Measurements from ENCODE around the gene SCARB1.

Gene SCARB1

DNA sequence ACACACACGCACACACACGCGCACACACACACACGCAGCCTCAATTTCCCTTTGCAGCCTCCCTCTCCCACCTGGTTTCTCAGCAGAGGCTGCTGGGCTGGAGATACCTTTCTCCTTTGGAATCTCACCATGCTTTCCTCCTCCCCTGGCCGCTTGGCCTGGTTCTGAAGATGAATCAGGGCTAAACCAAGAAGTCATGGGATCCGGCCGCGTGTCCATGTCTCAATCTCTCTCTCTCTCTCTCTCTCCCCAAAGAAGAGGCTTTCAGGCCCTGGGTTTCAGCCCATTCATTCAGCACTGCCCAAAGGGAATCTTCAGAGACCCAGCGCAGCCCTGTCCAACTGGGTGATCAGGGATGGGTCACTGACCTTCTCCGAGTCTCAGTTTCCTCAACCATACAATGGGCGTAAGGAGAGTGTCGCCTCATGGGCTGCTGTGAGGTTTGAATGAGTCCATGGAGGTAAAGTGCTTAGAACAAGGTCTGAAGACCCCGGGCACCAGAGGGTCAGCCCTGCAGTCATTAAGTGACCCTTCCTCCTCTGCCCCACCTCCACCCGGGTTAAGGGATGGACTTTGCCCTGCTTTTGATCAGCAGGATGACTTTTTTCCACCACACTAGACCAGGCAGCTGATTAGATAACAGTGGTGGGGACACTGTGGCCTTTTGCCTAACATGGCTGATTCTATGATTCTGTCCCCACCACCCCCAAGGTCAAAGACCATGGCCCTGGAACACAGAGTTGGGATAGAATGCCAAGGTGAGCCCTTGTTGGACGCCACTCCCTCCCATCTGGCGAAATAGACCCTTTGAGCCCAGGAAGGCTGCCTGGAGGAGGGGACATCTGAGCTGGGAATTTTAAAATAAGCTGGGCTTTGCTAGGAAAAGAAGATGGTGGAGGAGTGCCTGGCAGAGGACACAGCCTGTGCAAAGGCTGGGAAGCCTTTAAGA is 42.1 kb downstream of the SCARB1 start:
- peak in 2 of 4 experiments; percentile 23 to 39 for DNase-seq

DNA sequence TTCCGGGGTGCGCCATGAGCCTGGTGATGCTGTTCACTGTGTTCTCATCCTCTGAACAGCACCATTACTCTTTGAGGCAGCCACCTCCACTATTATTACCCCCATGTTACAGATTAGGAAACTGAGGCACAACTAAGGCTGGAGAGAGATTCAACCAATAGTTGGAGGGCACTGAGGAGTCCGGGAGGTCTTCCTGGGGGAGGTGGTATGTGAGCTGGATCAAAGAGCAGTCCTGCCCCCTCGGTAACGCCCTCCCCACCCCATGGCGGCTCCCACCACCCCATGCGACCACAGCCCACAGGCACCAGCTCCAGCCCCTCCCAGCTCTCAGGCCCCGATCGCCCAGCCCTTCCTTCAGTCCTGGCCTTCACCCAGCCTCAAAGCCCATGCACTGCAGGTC is 43.5 kb downstream of the SCARB1 start:
- no peak for DNase-seq

DNA sequence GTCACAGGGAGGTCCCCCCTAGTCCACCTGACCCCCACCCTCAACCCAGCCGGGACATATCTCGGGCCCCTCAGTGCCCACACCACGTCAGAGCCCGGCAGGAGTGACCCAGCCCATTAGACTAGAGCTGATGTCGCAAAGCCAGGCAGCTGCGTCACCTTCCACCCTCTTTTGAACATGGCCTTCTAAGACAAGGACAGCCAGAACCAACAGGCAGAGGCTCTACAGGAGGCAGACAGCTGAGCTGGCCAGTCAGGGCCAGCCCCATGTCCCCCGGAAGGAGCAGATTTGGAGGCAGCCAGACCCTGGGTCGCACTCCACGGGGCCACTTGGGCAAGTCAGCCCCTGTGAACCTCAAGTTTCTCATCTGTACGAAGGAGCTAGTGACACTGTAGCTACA is 44.1 kb downstream of the SCARB1 start:
- DNase-seq = no peak

DNA sequence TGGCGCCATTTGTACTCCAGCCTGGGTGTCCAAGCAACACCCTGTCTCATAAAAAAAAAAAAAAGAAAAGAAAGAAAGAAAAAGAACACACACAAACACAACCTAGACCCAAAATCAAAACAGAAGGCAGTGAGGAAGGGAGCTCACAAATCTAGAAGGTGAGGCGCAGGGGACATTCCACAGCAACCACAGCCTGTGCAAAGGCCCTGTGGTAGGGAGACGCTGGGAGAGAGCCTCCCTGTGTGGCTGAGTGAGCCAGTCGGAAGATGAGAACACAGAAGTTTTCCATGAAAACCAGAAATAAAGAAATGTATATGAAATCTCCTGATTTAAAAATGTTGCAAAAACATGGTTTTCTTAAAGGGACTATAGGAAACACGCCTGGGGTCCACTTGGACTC is 44.6 kb downstream of the SCARB1 start:
- no peak for DNase-seq

DNA sequence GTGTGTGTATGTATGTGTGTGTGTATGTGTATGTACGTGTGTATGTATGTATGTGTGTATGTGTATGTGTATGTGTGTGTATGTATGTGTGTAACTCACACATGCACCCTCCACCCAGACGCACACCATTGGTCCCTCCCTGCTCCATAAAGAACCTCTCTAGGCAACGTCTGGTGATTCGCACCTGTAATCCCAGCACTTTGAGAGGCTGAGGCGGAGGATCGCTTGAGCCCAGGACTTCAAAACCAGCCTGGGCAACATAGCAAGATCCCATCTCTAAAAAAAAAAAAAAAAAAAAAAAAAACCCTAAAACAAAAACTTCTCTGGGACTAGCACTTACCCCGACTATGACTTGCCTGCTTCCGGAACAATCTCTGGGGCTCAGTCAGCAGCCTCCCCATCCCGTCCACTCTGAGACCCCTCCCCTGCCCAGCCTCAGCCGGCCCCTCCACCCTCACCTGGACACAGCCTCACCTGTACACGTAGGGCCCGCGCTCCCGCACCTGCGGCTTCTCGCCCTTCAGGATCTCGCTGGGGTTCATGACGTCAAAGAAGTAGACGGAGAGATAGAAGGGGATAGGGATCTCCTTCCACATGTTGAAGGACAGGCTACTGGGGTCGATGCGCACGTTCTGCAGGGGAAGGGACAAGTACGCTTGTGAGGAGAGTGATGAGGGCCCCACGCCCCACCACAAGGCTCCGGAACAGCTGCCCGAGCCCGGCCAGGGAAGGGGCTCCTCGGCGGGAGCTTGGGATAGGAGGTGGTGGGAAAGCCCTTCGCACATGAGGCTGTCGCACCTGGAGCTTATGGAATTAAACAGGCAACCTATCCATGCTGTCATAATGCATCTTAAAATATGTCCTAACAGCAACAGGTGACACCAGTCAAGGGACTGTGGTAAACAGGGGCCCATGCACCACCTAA is 46.3 kb downstream of the SCARB1 start:
- DNase-seq = no peak

DNA sequence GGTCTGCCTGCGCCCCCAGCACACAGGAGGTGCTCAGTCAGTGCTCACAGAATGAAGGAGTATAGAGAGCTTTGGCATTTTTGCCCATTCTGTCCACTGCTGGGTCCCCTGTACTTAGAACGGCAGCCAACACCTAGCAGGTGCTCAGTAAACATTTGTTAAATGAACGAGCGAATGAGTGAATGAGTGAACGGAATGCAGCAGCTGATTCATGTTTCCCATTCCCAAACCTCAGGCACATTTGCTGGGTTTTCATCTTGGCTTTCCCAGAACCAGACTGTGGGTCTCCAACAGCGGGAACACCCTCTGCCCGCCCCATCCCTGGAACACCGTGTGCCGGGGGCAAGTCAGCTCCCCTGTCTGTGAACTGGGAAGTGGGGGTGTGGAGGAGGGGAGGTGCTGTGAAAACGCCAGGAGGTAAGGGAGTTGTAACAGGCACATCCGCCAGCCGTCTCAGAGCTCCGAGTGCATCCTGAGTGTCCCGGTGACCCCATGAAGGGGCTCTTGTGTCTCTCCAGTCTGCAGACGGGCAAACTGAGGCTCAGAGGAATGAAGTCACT is 47.3 kb downstream of the SCARB1 start:
- no peak for DNase-seq

DNA sequence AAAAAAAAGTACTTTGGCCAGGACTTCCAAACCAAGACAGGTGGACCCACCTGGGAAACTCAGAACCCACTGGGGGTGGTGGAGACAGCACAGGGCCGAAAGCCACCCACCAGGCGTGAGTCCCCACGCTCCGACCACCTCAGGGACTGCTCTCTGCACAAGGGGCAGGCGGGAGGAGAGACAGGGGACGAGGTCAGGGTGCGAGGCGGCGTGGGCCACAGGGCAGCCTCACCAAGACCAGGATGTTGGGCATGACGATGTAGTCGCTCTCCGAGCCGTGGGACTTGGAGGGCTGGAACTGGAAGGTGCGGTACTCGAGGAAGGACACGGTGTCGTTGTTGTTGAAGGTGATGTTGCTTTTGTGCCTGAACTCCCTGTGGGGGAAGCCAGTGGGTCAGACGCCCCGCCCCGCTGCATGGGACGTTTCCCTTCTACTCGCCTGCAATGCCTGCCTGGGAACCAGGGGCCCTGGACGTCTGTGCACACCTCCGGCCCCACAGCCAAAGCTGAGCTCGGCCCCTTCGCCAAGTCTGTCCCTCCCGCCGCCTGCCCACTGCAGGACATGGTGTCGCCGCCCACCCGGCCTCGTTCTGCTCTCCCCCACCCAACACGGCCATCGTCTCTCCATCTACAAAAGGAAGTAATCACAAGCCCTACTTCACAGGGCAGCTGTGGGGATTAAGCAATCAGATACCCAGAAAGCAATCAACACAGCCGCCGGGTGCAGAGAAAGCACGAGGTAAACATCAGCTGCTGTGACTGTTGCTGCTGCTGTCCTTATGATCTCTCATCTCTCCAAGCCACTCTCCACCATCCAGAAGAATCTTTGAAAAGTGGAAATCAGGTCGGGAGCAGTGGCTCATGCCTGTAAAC is 48.7 kb downstream of the SCARB1 start:
- peak; percentile 74 to 92 (median 88) for DNase-seq

DNA sequence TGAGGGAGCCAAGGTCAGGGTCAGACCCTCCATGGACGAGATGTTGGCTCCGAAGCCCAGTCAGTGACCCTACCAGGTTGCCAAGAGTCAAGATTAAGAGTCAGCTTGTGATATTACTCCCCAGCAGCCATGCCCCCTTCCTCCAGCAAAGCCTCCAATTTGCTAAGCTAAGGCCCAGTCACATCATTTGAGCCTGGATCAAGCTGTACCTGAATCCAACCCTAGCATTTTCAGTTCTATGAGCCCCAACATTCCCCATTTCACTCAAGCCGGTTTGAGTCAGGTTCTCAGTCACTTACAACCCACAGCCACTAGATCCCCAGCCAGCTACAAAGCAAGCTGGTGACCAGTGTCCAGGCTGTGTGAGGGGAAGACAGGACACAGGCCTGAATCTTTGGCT is 49.9 kb downstream of the SCARB1 start:
- DNase-seq = no peak

DNA sequence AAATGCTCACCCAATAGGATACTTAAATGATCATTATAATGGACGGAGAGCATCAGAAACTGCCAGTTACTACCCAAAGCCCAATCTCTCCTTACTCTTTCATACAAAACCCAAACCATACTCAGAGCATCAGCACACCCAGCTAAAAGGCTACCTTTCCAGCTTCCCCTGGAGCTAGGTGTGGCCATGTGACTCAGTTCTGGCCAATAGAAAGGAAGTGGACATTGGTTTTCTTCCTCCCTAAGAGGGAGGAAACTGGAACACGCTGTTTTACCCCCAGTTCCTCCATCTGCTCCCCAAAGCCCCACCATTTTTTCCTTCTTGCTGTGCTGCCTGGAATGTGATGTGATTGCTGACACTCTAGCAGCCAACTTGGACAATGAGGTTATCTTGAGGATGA is 50.7 kb downstream of the SCARB1 start:
- no peak for DNase-seq

DNA sequence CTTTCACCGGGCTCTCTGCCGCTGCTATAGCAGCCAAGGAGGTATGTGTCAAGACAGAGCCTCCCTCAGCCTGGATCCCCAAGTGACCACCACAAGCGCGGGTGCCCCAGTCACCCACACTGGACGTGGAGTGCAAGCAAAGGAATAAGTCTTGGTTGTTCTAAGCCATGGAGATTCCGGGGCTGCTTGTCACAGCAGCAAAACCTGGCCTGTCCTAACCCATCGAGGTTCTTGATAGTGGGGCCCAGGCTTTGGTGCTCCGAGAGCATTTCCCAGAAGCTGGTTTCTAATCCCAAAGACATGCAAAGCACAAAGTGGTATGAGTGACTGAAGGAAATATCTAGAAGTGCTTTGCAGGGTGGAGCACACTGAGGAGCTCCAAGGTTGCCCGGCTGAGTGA is 51.3 kb downstream of the SCARB1 start:
- DNase-seq = no peak

DNA sequence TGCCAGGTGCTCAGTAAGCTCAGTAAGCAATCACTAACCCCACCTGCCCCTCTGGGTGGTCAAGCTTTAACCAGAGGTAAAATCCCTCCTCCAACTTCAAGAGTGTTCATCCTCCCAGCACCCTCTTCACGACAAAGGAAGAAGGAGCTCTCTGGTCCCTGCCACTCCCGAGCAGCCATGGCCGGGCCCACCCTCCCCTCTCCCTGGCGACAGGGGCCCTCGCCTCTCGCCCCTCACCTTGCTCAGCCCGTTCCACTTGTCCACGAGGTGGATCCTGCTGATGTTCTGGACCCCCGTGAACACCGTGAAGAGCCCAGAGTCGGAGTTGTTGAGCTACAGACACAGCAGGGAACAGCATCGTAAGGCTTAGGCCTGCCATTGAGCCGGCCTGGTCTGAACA is 52.0 kb downstream of the SCARB1 start:
- DNase-seq = no peak

DNA sequence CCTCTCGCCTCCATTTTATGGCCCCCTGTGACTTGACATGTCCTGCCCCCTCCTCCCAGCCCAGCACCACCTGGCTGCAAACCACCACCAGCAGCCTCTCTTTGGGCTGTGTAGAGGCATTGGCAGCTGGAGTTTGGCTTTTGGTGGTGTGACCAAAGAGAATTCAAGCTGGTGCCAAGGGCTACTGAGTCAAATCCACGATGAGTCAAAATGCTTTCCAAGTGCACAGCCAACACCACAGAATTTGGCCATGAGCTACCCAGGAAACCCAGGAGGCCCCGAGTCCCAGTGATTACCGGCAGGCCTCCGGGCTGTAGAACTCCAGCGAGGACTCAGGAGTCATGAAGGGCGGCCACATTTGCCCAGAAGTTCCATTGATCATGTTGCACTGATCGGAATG is 53.8 kb downstream of the SCARB1 start:
- DNase-seq = no peak

DNA sequence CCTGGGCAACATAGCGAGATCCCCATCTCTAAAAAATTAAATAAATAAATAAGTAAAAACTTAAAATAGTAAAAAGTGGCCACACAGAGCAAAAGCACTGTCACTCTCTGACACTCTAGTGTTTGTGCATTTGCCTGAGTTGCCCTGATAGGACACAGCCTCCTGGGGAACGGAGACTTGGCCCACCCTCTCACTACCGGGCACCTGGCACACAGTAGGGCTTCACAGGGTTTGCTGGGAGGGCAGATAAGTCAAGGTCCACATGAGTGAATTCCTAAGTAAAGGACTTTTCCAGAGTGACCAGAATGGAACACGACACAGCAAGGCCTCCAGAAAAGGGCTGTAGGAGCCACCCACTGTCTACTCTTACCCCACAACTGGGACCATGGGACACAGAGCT is 54.3 kb downstream of the SCARB1 start:
- DNase-seq = no peak

DNA sequence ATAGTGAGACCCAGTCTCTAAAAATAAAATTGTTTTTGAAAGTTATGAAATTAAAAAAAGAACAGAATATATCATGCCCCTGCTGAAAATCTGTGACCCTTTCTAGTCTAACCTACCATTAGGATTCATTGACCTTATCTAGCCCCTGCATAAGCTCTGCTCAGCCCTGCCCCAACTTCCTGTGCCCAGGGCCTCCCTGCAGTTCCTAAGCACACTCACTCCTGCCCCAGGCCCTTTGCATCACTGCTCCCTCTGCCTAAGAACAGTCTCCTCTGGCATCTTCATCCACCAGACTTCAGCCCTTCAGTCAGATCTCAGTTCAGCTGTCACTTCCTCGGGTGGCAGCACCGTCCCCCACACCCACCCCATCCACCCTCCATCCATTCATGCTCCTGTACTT is 55.4 kb downstream of the SCARB1 start:
- DNase-seq = no peak

DNA sequence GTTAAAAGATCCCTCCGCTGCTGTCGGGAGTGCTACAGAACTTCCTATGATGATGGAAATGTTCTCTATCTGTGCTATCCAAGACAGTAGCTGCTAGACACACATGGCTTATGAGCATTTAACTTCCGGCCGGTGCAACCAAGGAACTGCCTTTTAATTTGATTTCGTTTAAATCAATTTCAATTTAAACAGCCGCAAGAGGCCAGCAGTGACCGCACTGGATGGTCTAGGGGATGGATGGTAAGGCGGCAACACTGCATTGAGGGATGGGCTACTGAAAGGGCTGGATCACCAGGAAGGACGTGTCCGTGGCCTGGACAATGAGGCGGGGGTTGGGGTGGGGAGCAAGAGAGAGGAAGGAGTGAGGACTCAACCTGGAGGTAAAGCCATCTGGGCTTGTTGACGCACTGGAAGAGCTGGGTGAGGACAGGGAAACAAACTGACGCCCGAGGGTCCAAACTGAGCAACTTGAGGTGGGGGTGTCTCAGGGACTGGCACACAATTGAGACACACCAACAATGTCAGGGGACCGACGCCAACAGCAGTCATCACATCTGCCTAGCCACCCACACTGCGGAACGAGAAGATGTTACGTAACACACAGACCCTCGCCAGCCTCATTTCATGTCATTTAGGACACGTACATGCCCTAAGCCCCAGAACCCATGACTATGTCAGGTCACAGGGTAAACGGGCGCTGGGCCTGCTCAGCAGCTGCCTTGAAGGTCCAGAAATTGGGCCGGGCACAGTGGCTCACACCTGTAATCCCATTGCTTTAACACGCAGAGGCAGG is 57.6 kb downstream of the SCARB1 start:
- peak in 2 of 4 experiments; percentile 16 to 45 for DNase-seq

DNA sequence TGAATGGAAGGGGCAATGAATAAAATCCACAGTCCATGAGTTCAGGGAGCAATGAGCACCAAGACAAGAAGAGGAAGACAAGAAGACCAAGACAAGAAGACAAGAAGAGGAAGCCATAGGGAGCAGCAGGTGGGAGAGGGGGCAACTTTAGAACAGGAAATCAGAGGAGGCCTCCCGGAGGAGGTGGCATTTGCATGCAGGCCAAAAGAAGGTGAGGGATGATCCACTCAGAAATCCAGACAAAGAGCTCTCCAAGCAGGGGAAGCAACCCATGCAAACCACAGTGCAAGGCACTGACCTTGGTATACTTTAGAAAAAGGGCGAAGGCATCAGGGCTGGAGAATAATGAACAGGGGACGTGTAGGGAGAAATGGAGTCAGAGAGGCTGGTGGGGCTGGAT is 58.6 kb downstream of the SCARB1 start:
- no peak for DNase-seq

DNA sequence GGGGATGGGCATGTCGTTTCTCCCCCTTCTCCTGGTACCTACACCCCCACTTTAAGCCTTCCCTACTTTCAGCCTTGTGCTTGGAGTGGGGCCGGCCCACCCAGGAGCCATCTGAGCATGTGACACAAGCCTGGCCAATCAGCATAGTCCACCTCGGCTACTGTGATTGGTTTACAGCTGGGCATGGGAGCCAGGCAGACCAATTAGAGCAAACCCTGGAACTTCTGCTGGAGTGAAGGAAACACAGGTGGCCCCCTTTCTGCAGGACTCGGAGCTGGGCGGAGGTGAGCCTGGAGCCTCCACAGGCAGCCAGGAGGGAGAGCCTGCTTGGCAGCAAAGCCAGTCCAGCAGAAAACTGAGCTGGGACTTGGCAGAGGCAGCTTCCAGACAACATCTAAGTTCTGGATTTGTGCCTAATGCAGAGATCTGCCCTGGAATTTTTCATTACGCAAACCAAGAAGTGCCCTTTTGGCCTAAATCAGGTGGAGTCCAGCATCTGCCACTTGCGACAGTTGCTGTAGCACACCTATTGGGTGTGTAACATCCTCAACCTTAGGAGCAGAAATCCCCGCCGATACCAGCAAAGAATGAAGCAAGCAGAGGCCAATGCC is 59.5 kb downstream of the SCARB1 start:
- no peak for DNase-seq

DNA sequence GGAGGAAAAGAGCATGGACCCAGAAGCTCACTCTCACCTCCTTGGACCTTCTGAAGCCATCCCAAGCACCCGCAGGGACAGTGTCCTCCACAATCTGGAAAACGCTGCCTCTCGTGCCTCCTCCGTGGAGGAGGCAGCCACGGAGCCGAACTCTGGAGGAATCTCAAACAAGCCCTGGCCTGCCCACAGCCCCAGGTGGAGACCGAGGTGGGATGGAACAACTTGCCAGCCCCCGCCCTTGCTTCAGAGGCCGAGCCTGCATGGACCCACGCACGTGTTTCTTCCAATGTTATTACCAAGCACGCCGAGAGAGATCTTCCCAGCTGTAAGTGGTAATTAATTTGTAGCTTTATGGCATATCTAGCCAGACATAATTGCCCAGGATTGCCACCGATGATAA is 61.3 kb downstream of the SCARB1 start:
- no peak for DNase-seq

DNA sequence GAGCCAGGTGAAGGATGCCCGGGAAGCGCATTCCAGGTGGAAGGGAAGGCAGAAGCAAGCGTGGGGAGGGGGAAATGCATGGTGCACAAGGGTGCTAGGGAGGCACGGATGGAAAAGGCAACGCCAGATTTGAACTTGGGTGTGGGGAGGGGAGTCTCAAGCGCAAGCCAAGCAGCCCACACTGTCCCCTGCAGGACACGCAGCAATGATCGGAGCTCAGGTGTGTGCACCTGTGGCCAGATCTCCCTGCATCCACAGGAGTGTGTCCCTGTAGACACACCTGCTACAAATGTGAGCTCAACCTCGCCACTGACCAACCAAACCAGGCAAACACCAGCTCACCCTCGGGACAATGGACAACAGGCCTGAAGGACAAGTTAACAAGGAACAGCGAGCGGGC is 63.2 kb downstream of the SCARB1 start:
- no peak for DNase-seq

DNA sequence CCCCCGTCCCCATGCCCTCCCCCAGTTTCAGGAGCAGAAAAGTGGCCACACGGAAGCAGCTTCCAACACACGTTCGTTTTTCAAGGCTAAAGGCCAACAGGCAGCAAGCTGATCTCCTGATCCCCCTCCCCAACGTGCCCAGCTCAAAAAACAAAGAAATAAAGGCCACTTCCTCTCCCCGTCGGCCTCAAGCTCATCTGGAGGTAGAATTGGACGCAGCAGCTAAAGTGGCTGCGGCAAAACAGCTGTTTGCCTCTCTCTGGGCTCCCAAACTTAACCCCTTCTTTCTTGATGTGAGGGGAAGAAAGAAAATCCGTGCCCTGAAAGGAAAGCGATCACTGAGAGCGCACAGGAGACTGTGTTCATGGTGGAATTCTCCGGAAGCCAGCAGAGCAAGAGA is 66.3 kb downstream of the SCARB1 start:
- peak; percentile 28 to 48 (median 38) for DNase-seq

Data from suppressor macrophage (primary cell).